ENCODE measurements around the gene C3orf18. TPM values are rescaled to one million over a fixed set of nuclear protein-coding genes. Genes with fewer than 3 reads are reported as not detected.
A peak's percentile ranks its signal among the peaks of the same experiment; 100 is the strongest.

C3orf18 gene
- polyA plus RNA-seq, 1 of the 3 experiments (the other 2 are of a cell fraction) = 19.7 TPM

GRCh38 chr3:50525191-50525910 lies 42.2 kb downstream of the C3orf18 start:
- Histone ChIP-seq H3K9me3 (no peaks in the 10 kb centered on the region), H3K79me2 (ENCODE audit: insufficient read depth) (no peaks in the 10 kb centered on the region), H3K27ac (ENCODE audit: low read depth in 2 of 2, low read length in 1 of 2) (no peak overlapping the region; a peak in 1 of 4 replicates), H3K36me3 (replicated peaks in 1 of 2; ENCODE audit: control insufficient read depth in 1 of 2, insufficient read depth in 2 of 2, low read length in 1 of 2) (no peaks in the 10 kb centered on the region), H3K4me3 (ENCODE audit: low read depth in 2 of 2, low read length in 1 of 2) (no peak overlapping the region), H3K27me3 (ENCODE audit: insufficient read depth) (peaks cover 27% of the 10 kb centered on the region), H3K9me2 (no peaks in the 10 kb centered on the region), H4K20me1 (ENCODE audit: insufficient read depth) (no peaks in the 10 kb centered on the region), H3K4me2 (no peak overlapping the region), H3K9ac (no peak overlapping the region), H3F3A (replicated peaks; ENCODE audit: insufficient read depth) (no peaks in the 10 kb centered on the region), H3K4me1 (ENCODE audit: control insufficient read depth in 1 of 2, insufficient read depth in 2 of 2, low read depth in 1 of 2, low read length in 1 of 2) (peaks cover 0 to 28% of the 10 kb centered on the region in 2 experiments; a peak in 1 of 4 replicates), H2AFZ (ENCODE audit: low read depth) (no peak overlapping the region)
- POLR2A ChIA-PET = no interaction called here
- 64% methylated on average over 8 of the region's 9 CpGs for WGBS (ENCODE audit: low lambda C conversion rate)
- DNase-seq = peak; percentile 60
- CTCF ChIA-PET = interaction anchor here (1.0 to 8.8 kb wide), 4 partner anchors 10 to 90 kb away, joined by 3 to 114 read pairs (median 4); no protein-coding TSS in a partner anchor
- TF ChIP-seq NFIC (IDR thresholded peaks at IDR 0.05; ENCODE audit: borderline replicate concordance) (no peak), EZH2phosphoT487 (IDR thresholded peaks at IDR 0.05; ENCODE audit: borderline replicate concordance, low read depth) (no peak), FOXJ3 (CRISPR knock-in tag; IDR thresholded peaks at IDR 0.05) (no peak), FOXM1 (IDR thresholded peaks at IDR 0.05; ENCODE audit: low read depth) (no peak), REST (IDR thresholded peaks at IDR 0.05; ENCODE audit: low read depth, low read length) (no peak), SMC3 (IDR thresholded peaks at IDR 0.05; ENCODE audit: low read depth, low read length) (no peak)

- Histone ChIP-seq H3F3A (replicated peaks; ENCODE audit: insufficient read depth) (no peaks in the 10 kb centered on the region), H3K27ac (ENCODE audit: low read depth in 2 of 2, low read length in 1 of 2) (no peak overlapping the region), H3K4me3 (ENCODE audit: low read depth in 2 of 2, low read length in 1 of 2) (no peak overlapping the region), H3K79me2 (ENCODE audit: insufficient read depth) (no peaks in the 10 kb centered on the region), H3K4me1 (ENCODE audit: control insufficient read depth in 1 of 2, insufficient read depth in 2 of 2, low read depth in 1 of 2, low read length in 1 of 2) (peaks cover 0 to 28% of the 10 kb centered on the region in 2 experiments; a peak in 1 of 4 replicates), H4K20me1 (ENCODE audit: insufficient read depth) (no peaks in the 10 kb centered on the region), H3K36me3 (replicated peaks in 1 of 2; ENCODE audit: control insufficient read depth in 1 of 2, insufficient read depth in 2 of 2, low read length in 1 of 2) (no peaks in the 10 kb centered on the region), H2AFZ (ENCODE audit: low read depth) (no peak overlapping the region), H3K9ac (no peak overlapping the region), H3K27me3 (ENCODE audit: insufficient read depth) (peaks cover 27% of the 10 kb centered on the region), H3K4me2 (no peak overlapping the region), H3K9me3 (no peaks in the 10 kb centered on the region), H3K9me2 (no peaks in the 10 kb centered on the region)
- ChIA-PET CTCF (interaction anchor here (0.6 to 8.8 kb wide), 6 partner anchors 11 to 1196 kb away, joined by 3 to 114 read pairs (median 4); no protein-coding TSS in a partner anchor), POLR2A (no interaction called here)
- DNase-seq = no peak
- WGBS (ENCODE audit: low lambda C conversion rate) = 33% methylated on average over 1 of the region's 5 CpGs
- no peak for TF ChIP-seq MAX (IDR thresholded peaks at IDR 0.05; ENCODE audit: low read depth)
- no peak for TF ChIP-seq CTCF (IDR thresholded peaks at IDR 0.05)
- no peak for TF ChIP-seq USF1 (IDR thresholded peaks at IDR 0.05; ENCODE audit: borderline replicate concordance, low read depth)
- TF ChIP-seq IRF3 (IDR thresholded peaks at IDR 0.05; ENCODE audit: low read depth, low read length) = no peak
- no peak for TF ChIP-seq TAF1 (IDR thresholded peaks at IDR 0.05; ENCODE audit: borderline replicate concordance, low read depth, low read length)
- no peak for TF ChIP-seq RFX5 (IDR thresholded peaks at IDR 0.05; ENCODE audit: low read length)
- no peak for TF ChIP-seq CHD2 (IDR thresholded peaks at IDR 0.05; ENCODE audit: low read length, partially characterized antibody)
- no peak for TF ChIP-seq GATA2 (CRISPR knock-in tag; IDR thresholded peaks at IDR 0.05)
- TF ChIP-seq TEAD4 (IDR thresholded peaks at IDR 0.05; ENCODE audit: borderline replicate concordance, insufficient read depth) = no peak
- no peak for TF ChIP-seq POLR2AphosphoS5 (IDR thresholded peaks at IDR 0.05; ENCODE audit: low read depth, low read length)
- TF ChIP-seq NFIC (IDR thresholded peaks at IDR 0.05; ENCODE audit: borderline replicate concordance) = no peak
- no peak for TF ChIP-seq ELF1 (IDR thresholded peaks at IDR 0.05)
- no peak for TF ChIP-seq TCF12 (IDR thresholded peaks at IDR 0.05)
- TF ChIP-seq JUND (IDR thresholded peaks at IDR 0.05) = no peak
- TF ChIP-seq SIN3A (IDR thresholded peaks at IDR 0.05; ENCODE audit: borderline replicate concordance, low read depth, low read length) = no peak
- no peak for TF ChIP-seq EZH2phosphoT487 (IDR thresholded peaks at IDR 0.05; ENCODE audit: borderline replicate concordance, low read depth)
Observed at GRCh38 chr3:50524746-50525145, 42.8 kb downstream of the C3orf18 start.
